Osteocyte (in vitro differentiated cells): Measurements from ENCODE around the gene TNPO1. TPM values are rescaled to one million over a fixed set of nuclear protein-coding genes. Genes with fewer than 3 reads are reported as not detected.

Experiments used
- DNase-seq: peaks from one replicate; pipeline ENCODE4 v3.0.0; 2021; ENCODE audit warnings: mixed read lengths; ENCODE audit not compliant: unreplicated experiment; ENCODE audit errors: extremely low spot score
- H3K27ac Mint-ChIP-seq: one replicate; pipeline ENCODE4 v1.8.0; 2021; ENCODE audit warnings: mild to moderate bottlenecking, mixed read lengths; ENCODE audit not compliant: unreplicated experiment
- H3K27me3 Mint-ChIP-seq: one replicate; pipeline ENCODE4 v1.8.0; 2021; ENCODE audit warnings: mixed read lengths; ENCODE audit not compliant: unreplicated experiment
- H3K36me3 Mint-ChIP-seq: one replicate; pipeline ENCODE4 v1.8.0; 2021; ENCODE audit warnings: mixed read lengths; ENCODE audit not compliant: unreplicated experiment
- H3K4me1 Mint-ChIP-seq: one replicate; pipeline ENCODE4 v1.8.0; 2021; ENCODE audit warnings: mixed read lengths; ENCODE audit not compliant: unreplicated experiment
- H3K4me3 Mint-ChIP-seq: one replicate; pipeline ENCODE4 v1.8.0; 2021; ENCODE audit warnings: mild to moderate bottlenecking, moderate library complexity, mixed read lengths; ENCODE audit not compliant: unreplicated experiment
- H3K9me3 Mint-ChIP-seq: one replicate; pipeline ENCODE4 v1.8.0; 2021; ENCODE audit warnings: mixed read lengths; ENCODE audit not compliant: unreplicated experiment
- total RNA-seq: library from RNA; stranded (reverse); gene quantifications from 2 replicates; pipeline ENCODE4 v1.2.1, GENCODE V29; 2021
- TF ChIP-seq, protein P1 (sequence below): fragments of 200-600 bp; sonication (generic); IDR thresholded peaks from 2 replicates; pipeline ENCODE4 v1.5.0; 2021; ENCODE audit warnings: antibody characterized with exemption, mild to moderate bottlenecking, moderate library complexity

TNPO1 gene
- total RNA-seq, 1 donor from 2014 or later, result 160 TPM

DNA sequence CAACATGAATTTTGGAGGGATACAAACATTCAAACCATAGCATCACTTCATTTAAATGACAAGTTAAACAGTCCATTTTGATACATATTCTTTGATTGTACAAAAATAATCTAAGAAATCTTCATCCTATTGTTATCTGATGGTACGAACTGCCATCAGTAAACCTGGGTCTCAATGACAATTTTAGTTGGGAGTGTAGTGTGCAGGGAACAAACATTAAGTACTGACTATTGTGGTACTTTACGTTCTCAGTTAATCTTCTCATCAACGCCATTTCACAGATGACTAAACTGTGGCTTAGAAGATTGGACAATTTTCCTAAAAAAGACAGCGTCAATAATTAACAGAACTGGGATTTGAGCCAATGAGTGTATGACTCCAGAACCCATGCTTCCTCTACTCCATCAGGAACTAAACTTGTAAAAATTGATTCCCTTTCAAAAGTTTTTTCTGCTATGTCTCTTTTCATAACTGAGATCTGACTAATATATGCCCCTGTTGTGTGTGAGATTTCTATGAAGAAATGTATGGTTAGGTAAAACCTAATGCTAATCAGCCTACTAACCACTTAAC, 21.1 kb downstream of the TNPO1 start:
- no peak for DNase-seq
- no peaks in the 10 kb centered on the region for H3K9me3 Mint-ChIP-seq
- H3K36me3 Mint-ChIP-seq, result peaks cover 3% of the 10 kb centered on the region
- TF ChIP-seq, protein P1, sequence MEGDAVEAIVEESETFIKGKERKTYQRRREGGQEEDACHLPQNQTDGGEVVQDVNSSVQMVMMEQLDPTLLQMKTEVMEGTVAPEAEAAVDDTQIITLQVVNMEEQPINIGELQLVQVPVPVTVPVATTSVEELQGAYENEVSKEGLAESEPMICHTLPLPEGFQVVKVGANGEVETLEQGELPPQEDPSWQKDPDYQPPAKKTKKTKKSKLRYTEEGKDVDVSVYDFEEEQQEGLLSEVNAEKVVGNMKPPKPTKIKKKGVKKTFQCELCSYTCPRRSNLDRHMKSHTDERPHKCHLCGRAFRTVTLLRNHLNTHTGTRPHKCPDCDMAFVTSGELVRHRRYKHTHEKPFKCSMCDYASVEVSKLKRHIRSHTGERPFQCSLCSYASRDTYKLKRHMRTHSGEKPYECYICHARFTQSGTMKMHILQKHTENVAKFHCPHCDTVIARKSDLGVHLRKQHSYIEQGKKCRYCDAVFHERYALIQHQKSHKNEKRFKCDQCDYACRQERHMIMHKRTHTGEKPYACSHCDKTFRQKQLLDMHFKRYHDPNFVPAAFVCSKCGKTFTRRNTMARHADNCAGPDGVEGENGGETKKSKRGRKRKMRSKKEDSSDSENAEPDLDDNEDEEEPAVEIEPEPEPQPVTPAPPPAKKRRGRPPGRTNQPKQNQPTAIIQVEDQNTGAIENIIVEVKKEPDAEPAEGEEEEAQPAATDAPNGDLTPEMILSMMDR, result no peak
- peak overlapping the region; percentile 11 for H3K27ac Mint-ChIP-seq
- no peaks in the 10 kb centered on the region for H3K27me3 Mint-ChIP-seq
- peaks cover 54% of the 10 kb centered on the region for H3K4me1 Mint-ChIP-seq
- no peak overlapping the region for H3K4me3 Mint-ChIP-seq

DNA sequence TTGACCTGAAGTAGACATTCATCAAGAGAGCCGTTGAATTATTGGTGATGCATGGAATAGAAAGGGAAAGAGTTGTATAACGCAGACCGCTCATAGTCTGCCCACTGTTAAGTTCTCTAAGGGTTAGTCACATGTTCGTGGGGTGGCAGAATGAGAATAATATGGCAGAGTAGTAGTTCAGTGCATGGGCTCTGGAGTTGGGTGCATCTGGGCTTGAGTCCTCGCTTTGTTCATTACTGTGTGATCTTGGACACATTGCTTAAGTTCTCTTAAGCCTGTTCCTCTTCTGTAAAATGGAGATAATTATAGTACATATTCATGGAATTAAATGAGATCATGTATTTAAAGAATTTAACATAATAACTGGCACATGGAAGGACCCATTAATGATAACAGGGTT, 23.6 kb downstream of the TNPO1 start:
- Mint-ChIP-seq H3K4me3 (no peak overlapping the region), H3K36me3 (no peaks in the 10 kb centered on the region), H3K4me1 (peaks cover 70% of the 10 kb centered on the region), H3K27me3 (no peaks in the 10 kb centered on the region), H3K27ac (no peak overlapping the region), H3K9me3 (no peaks in the 10 kb centered on the region)
- TF ChIP-seq, protein P1, result no peak
- DNase-seq, result no peak

DNA sequence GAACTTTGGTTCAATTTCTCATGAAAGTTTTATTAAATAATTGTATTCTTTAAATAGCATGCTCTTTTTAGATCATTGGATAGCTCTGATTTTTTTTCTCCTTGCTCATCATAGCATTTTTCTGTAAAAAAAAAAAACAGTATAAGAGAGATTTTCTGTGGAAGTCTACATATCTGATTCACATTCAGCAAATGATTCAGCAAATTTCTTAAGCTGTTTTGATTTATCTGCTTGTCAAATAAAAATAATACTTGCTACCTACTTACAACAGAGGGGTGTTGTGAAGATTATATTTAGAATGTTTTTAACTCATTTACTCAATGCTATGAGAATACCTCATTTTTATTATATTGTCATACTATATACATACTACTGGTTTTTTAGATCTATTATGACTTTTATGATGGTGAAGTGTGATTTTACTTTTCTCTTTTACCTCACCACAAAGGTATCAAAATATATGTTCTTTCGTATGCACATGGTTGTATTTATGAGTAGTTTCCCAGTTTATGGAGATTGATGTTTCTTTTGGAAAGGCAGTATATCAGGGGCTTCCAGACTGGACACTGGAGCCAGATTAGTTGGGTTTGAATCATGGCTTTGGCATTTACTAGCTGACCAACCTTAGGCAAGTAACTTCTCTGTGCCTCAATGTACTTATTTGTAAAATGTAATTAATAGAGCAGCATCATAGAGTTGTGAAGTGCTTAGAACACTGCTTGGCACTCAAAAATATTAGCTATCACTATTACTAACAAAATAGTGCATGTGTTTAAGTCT, 25.5 kb downstream of the TNPO1 start:
- DNase-seq, result no peak
- peak overlapping the region; percentile 90 for H3K27ac Mint-ChIP-seq
- no peak overlapping the region for H3K4me3 Mint-ChIP-seq
- no peaks in the 10 kb centered on the region for H3K27me3 Mint-ChIP-seq
- peaks cover 80% of the 10 kb centered on the region for H3K4me1 Mint-ChIP-seq
- TF ChIP-seq, protein P1, result no peak
- H3K36me3 Mint-ChIP-seq, result no peaks in the 10 kb centered on the region
- no peaks in the 10 kb centered on the region for H3K9me3 Mint-ChIP-seq

DNA sequence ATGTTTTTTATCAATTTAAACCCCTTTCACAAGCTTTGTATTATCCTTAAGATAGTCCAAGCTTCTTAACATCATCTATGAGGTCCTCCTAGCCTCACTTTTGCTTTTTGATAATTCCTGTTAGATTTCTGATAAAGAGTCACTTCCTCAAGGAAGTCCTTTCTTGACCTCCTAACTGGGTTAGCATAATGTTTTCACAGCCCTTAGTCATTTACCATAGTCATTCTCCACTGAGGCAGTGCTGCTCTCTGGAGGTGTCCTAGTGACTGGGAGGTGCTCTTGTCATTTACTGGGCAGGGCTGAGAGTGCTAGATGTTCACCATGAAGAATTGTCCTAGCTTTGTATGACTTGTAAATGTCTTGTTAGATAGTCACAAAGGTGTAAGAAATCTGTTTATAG, 26.4 kb downstream of the TNPO1 start:
- H3K27ac Mint-ChIP-seq, result peak overlapping the region; percentile 90
- peaks cover 82% of the 10 kb centered on the region for H3K4me1 Mint-ChIP-seq
- H3K9me3 Mint-ChIP-seq, result no peaks in the 10 kb centered on the region
- H3K4me3 Mint-ChIP-seq, result no peak overlapping the region
- TF ChIP-seq, protein P1, result peak; percentile 23
- DNase-seq, result no peak
- H3K36me3 Mint-ChIP-seq, result no peaks in the 10 kb centered on the region
- H3K27me3 Mint-ChIP-seq, result no peaks in the 10 kb centered on the region

DNA sequence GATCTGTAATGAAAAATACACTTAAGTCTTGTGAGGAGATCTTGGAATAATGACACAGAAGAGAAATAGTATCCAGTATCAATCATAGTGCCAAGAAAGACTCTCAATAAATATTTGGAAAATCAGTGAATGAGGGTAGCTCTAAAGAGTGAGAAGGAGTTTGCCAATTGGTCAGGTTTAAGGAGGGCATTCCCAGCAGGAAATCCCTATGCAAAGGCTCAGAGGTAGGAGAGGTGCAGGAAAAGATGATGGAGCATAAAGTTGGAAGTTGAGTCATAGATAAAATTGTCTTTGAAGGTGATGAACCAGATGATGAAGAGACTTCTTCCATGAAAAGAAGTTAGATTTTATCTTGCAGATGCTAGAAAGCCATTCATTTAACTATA, 27.8 kb downstream of the TNPO1 start:
- no peaks in the 10 kb centered on the region for H3K27me3 Mint-ChIP-seq
- no peaks in the 10 kb centered on the region for H3K36me3 Mint-ChIP-seq
- no peak overlapping the region for H3K4me3 Mint-ChIP-seq
- peaks cover 70% of the 10 kb centered on the region for H3K4me1 Mint-ChIP-seq
- TF ChIP-seq, protein P1, result no peak
- no peaks in the 10 kb centered on the region for H3K9me3 Mint-ChIP-seq
- peak overlapping the region; percentile 90 for H3K27ac Mint-ChIP-seq
- no peak for DNase-seq
